Mucosa of rectum (tissue), 2 donors: ENCODE data around the gene LMBR1.

Experiments used
- H3K27ac ChIP-seq, 2 donors: one replicate each; pipeline ENCODE4 v1.7.0; 2013; ENCODE audit warnings: inconsistent platforms in 2 of 2, low read depth in 2 of 2, low read length in 2 of 2
- H3K27me3 ChIP-seq, 2 donors: one replicate each; pipeline ENCODE4 v1.7.0; 2013; ENCODE audit warnings: low read length in 2 of 2; ENCODE audit not compliant: control insufficient read depth in 2 of 2, insufficient read depth in 2 of 2
- H3K36me3 ChIP-seq, 2 donors: one replicate each; pipeline ENCODE4 v1.7.0; 2013; ENCODE audit warnings: low read length in 2 of 2; ENCODE audit not compliant: control insufficient read depth in 2 of 2, insufficient read depth in 2 of 2
- H3K4me1 ChIP-seq, 2 donors: one replicate each; pipeline ENCODE4 v1.7.0; 2013; ENCODE audit warnings: low read length in 2 of 2, mild to moderate bottlenecking in 1 of 2; ENCODE audit not compliant: control insufficient read depth in 2 of 2, insufficient read depth in 2 of 2
- H3K4me3 ChIP-seq, 2 donors: one replicate each; pipeline ENCODE4 v1.7.0; 2013; ENCODE audit warnings: low read length in 2 of 2
- H3K9ac ChIP-seq, 2 donors: one replicate each; pipeline ENCODE4 v1.7.0; 2013; ENCODE audit warnings: low read length in 2 of 2, low read depth in 1 of 2, mild to moderate bottlenecking in 1 of 2
- H3K9me3 ChIP-seq, 2 donors: one replicate each; pipeline ENCODE4 v1.7.0; 2013; ENCODE audit warnings: low read length in 2 of 2; ENCODE audit not compliant: control insufficient read depth in 2 of 2
- donor health status: healthy.
- donor health status: Normal muscosa, but diverticular disease.

Gene LMBR1

GRCh38 chr7:156802214-156802613 is 90.8 kb downstream of the LMBR1 start:
- Histone ChIP-seq H3K9me3 (no peaks in the 10 kb centered on the region), H3K27me3 (no peaks in the 10 kb centered on the region), H3K4me1 (no peaks in the 10 kb centered on the region)

DNA sequence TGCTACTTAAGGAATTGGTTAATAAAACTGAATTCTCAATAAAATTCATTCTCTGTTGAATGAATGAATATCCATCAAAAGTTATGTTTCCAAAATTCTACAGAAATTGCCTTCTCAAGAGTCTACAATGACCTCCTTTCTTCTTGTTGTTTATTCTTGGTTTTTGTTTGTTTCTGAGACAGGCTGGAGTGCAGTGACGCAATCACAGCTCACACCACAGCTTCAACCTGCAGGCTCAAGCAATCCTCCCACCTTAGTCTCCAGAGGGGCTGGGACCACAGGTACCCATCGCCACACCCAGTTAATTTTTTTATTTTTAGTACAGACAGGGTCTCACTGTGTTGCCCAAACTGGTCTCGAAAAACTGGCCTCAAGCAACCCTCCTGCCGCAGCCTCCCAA is 97.6 kb downstream of the LMBR1 start:
- H3K27ac ChIP-seq, result no peak overlapping the region
- no peaks in the 10 kb centered on the region for H3K9me3 ChIP-seq

More at GRCh38 chr7:156802214-156802613, 90.8 kb downstream of the LMBR1 start:
- Histone ChIP-seq H3K9ac (no peak overlapping the region), H3K27ac (no peak overlapping the region), H3K4me3 (no peak overlapping the region), H3K36me3 (peaks cover 0 to 6% of the 10 kb centered on the region in 2 donors)

DNA sequence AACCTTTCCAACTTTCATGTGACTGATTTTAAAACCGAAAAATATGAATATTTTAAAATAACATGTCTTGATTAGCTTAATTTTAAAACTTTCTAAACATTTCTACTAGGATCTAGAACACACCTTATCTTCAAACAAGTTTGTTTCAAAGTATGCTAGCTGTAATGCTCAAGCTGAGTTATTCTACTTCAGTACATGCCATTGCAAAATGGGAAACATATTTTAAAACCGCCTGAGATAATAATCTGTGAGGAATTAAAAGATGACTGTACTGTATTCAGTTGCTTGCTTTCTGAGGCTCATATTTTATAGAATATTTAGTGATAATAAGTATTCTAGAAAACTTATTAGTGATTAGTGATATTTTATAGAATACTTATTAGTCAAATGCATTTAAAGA is 99.6 kb downstream of the LMBR1 start:
- H3K4me1 ChIP-seq, result no peaks in the 10 kb centered on the region
- H3K36me3 ChIP-seq, result peaks cover 0 to 3% of the 10 kb centered on the region in 2 donors
- H3K9ac ChIP-seq, result no peak overlapping the region
- no peaks in the 10 kb centered on the region for H3K27me3 ChIP-seq
- no peak overlapping the region for H3K27ac ChIP-seq
- H3K4me3 ChIP-seq, result no peak overlapping the region
- H3K9me3 ChIP-seq, result no peaks in the 10 kb centered on the region

More for the DNA sequence above, 97.6 kb downstream of the LMBR1 start:
- Histone ChIP-seq H3K4me3 (no peak overlapping the region), H3K9ac (no peak overlapping the region), H3K27me3 (no peaks in the 10 kb centered on the region), H3K36me3 (peaks cover 3% of the 10 kb centered on the region in 2 donors), H3K4me1 (no peaks in the 10 kb centered on the region)

- no peak overlapping the region for H3K4me3 ChIP-seq
- no peaks in the 10 kb centered on the region for H3K4me1 ChIP-seq
- no peak overlapping the region for H3K27ac ChIP-seq
- no peak overlapping the region for H3K9ac ChIP-seq
- H3K27me3 ChIP-seq, result no peaks in the 10 kb centered on the region
- H3K9me3 ChIP-seq, result no peaks in the 10 kb centered on the region
- H3K36me3 ChIP-seq, result peaks cover 0 to 3% of the 10 kb centered on the region in 2 donors
Measured at GRCh38 chr7:156792611-156793010, 100.4 kb downstream of the LMBR1 start.

DNA sequence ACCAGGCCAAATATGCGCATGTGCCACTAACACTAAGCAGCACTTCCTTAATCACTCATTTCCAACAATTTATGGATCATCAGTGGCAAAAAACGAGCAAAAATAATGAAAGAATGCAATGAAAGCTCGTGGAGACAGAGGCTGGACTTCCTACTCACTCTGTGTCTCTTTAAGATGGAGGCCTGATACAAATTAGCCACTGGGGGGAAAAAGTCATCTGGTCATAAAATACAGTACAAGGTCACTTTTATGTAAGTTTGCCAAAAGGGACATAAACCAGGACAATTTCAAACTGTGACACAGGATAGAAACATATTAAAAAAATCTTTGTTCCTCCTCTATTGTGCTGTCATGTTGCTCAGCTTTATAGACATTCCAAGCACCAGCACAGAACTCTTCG is 101.7 kb downstream of the LMBR1 start:
- Histone ChIP-seq H3K27ac (no peak overlapping the region), H3K4me1 (no peaks in the 10 kb centered on the region), H3K36me3 (peaks cover 0 to 3% of the 10 kb centered on the region in 2 donors), H3K9ac (no peak overlapping the region), H3K9me3 (no peaks in the 10 kb centered on the region), H3K27me3 (no peaks in the 10 kb centered on the region), H3K4me3 (no peak overlapping the region)

GRCh38 chr7:156790264-156790663 is 102.7 kb downstream of the LMBR1 start:
- peaks cover 0 to 3% of the 10 kb centered on the region in 2 donors for H3K36me3 ChIP-seq
- H3K9me3 ChIP-seq, result no peaks in the 10 kb centered on the region
- no peak overlapping the region for H3K27ac ChIP-seq
- no peak overlapping the region for H3K9ac ChIP-seq
- no peaks in the 10 kb centered on the region for H3K27me3 ChIP-seq
- no peak overlapping the region for H3K4me3 ChIP-seq
- no peaks in the 10 kb centered on the region for H3K4me1 ChIP-seq

DNA sequence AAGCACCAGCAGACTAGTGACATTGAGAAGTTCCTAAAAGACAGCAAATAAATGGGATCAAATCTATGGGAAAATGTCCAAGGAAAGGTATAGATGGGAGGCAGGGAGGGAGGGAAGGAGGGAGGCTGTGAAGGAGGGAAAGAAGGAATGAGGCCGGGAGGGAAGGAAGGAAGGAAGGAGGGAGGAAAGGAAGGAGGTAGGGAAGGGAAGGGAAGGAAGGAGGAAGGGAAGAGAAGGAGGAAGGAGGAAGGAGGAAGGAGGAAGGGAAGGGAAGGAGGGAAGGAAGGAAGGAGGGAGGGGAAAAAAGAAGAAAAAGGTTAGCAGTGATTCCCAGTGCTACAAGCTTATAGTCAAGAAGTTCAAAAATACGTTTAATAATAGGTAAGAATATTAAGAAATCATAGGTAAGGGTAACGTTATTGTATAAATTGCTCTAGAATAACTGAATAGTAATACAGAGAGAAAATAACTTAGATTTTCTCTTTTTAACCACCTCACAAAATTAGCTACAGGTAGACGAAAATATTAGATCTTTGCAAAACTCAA is 106.9 kb downstream of the LMBR1 start:
- no peaks in the 10 kb centered on the region for H3K36me3 ChIP-seq
- H3K9ac ChIP-seq, result no peak overlapping the region
- H3K27me3 ChIP-seq, result no peaks in the 10 kb centered on the region
- H3K4me1 ChIP-seq, result no peaks in the 10 kb centered on the region
- no peak overlapping the region for H3K4me3 ChIP-seq
- H3K9me3 ChIP-seq, result no peaks in the 10 kb centered on the region
- no peak overlapping the region for H3K27ac ChIP-seq

DNA sequence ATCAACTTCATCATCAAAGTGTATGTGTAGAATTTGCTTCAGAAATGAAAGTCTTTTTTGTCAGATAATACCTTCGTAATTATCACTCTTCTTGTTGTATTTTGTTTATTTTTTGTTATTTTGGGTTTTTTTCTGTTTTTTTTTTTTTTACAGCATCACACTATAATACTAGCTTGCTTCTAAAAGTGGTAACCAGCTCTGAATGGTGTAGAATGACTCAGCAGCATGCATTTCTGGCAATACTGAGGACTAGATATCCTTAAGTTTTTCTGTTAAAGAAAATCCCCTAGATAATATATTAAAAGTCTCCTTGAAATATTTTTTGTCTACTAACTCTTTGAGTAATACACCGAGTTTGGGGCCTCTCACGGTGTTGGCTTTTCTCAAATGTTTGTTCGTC is 109.1 kb downstream of the LMBR1 start:
- no peak overlapping the region for H3K9ac ChIP-seq
- no peaks in the 10 kb centered on the region for H3K4me1 ChIP-seq
- H3K4me3 ChIP-seq, result no peak overlapping the region
- no peaks in the 10 kb centered on the region for H3K36me3 ChIP-seq
- H3K9me3 ChIP-seq, result no peaks in the 10 kb centered on the region
- H3K27ac ChIP-seq, result no peak overlapping the region
- no peaks in the 10 kb centered on the region for H3K27me3 ChIP-seq

- no peaks in the 10 kb centered on the region for H3K36me3 ChIP-seq
- no peaks in the 10 kb centered on the region for H3K9me3 ChIP-seq
- no peaks in the 10 kb centered on the region for H3K4me1 ChIP-seq
- H3K27me3 ChIP-seq, result no peaks in the 10 kb centered on the region
- H3K9ac ChIP-seq, result no peak overlapping the region
- H3K27ac ChIP-seq, result no peak overlapping the region
- no peak overlapping the region for H3K4me3 ChIP-seq
Measured at GRCh38 chr7:156781972-156782371, 111.0 kb downstream of the LMBR1 start.

DNA sequence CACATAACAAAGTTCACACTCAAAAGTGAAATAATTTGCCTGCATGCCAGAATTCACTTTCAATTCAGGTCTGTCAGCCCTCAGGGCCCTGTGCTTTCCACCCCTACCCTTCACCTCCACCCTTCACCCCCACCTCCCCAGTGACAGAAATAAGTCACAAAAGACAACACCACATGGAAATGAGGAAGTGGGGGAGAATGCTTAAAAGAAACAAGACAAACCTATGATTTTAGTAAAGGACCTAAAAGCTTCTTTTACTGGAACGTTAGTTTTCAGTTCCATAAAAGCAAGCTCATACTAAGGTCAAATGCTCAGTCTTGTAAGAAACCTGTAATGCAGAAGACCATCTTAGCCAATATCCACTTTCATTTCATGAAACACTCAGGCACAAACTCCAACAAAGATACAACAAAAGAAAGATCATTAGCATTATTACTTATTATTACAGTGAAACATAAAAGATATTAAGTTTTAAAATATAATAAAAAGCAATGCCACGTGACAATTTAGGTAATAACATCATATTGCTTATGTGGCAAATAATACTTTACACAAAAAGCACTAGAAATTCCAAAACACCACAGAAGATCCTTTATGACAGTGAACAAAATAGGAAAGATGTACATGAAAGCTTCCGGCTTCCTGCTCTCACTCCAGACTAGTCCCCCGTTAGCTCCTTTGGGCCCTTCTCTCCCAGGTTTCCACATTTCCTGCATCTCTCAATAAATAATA is 112.1 kb downstream of the LMBR1 start:
- Histone ChIP-seq H3K36me3 (no peaks in the 10 kb centered on the region), H3K9ac (no peak overlapping the region), H3K4me1 (no peaks in the 10 kb centered on the region), H3K4me3 (no peak overlapping the region), H3K9me3 (no peaks in the 10 kb centered on the region), H3K27me3 (no peaks in the 10 kb centered on the region), H3K27ac (no peak overlapping the region)
